Osteoblast (primary cell): Measurements from ENCODE around the gene L1CAM. TPM values are rescaled to one million over a fixed set of nuclear protein-coding genes. Genes with fewer than 3 reads are reported as not detected.

Experiments
- DNase-seq: peaks from one replicate; pipeline ENCODE4 v3.0.0; 2011; ENCODE audit warnings: low spot score, mixed read lengths; ENCODE audit not compliant: insufficient read length; ENCODE audit errors: missing footprints
- H2AFZ ChIP-seq: 2 replicates; pipeline ENCODE4 v1.6.0; 2011; ENCODE audit warnings: mild to moderate bottlenecking, low read length
- H3K27ac ChIP-seq: 2 replicates; pipeline ENCODE4 v1.5.1; 2011; ENCODE audit warnings: mild to moderate bottlenecking, low read depth, low read length, moderate library complexity
- H3K27me3 ChIP-seq: 2 replicates; pipeline ENCODE4 v1.6.0; 2012; ENCODE audit warnings: mild to moderate bottlenecking, control low read depth, inconsistent platforms, low read length, moderate library complexity; ENCODE audit not compliant: insufficient read depth
- H3K36me3 ChIP-seq: 2 replicates; pipeline ENCODE4 v1.5.1; 2011; ENCODE audit warnings: mild to moderate bottlenecking, low read length, control low read depth, moderate library complexity; ENCODE audit not compliant: insufficient read depth
- H3K4me1 ChIP-seq: 2 replicates; pipeline ENCODE4 v1.5.1; 2011; ENCODE audit warnings: mild to moderate bottlenecking, low read length, control low read depth, moderate library complexity; ENCODE audit not compliant: insufficient read depth
- H3K4me2 ChIP-seq: 2 replicates; pipeline ENCODE4 v1.6.0; 2011; ENCODE audit warnings: mild to moderate bottlenecking, low read length; ENCODE audit not compliant: insufficient read depth
- H3K4me3 ChIP-seq: fragments of 200-600 bp; sonication (generic); 3 replicates; pipeline ENCODE4 v1.5.1; 2012; ENCODE audit warnings: mild to moderate bottlenecking, low read length, inconsistent platforms; ENCODE audit not compliant: insufficient read depth
- H3K79me2 ChIP-seq: 2 replicates; pipeline ENCODE4 v1.6.0; 2012; ENCODE audit warnings: mild to moderate bottlenecking, low read length, control low read depth, inconsistent platforms; ENCODE audit not compliant: insufficient read depth
- H3K9me3 ChIP-seq: 2 replicates; pipeline ENCODE4 v1.5.1; 2011; ENCODE audit warnings: low read depth, low read length, control low read depth
- H4K20me1 ChIP-seq: 2 replicates; pipeline ENCODE4 v1.6.0; 2012; ENCODE audit warnings: mild to moderate bottlenecking, low read length, control low read depth; ENCODE audit not compliant: insufficient read depth
- total RNA-seq: library from RNA; depleted of rRNA; stranded (reverse); fragments of >200 nt; gene quantifications from 2 replicates; pipeline ENCODE4 v1.2.3, GENCODE V29; 2012
- TF ChIP-seq, protein P1 (sequence below): IDR thresholded peaks from 2 replicates; pipeline ENCODE4 v1.5.1; 2011; ENCODE audit warnings: mild to moderate bottlenecking, low read depth, low read length, moderate library complexity; ENCODE audit errors: extremely low read depth

The L1CAM gene
- total RNA-seq, 1 donor, result under 0.01 TPM

DNA sequence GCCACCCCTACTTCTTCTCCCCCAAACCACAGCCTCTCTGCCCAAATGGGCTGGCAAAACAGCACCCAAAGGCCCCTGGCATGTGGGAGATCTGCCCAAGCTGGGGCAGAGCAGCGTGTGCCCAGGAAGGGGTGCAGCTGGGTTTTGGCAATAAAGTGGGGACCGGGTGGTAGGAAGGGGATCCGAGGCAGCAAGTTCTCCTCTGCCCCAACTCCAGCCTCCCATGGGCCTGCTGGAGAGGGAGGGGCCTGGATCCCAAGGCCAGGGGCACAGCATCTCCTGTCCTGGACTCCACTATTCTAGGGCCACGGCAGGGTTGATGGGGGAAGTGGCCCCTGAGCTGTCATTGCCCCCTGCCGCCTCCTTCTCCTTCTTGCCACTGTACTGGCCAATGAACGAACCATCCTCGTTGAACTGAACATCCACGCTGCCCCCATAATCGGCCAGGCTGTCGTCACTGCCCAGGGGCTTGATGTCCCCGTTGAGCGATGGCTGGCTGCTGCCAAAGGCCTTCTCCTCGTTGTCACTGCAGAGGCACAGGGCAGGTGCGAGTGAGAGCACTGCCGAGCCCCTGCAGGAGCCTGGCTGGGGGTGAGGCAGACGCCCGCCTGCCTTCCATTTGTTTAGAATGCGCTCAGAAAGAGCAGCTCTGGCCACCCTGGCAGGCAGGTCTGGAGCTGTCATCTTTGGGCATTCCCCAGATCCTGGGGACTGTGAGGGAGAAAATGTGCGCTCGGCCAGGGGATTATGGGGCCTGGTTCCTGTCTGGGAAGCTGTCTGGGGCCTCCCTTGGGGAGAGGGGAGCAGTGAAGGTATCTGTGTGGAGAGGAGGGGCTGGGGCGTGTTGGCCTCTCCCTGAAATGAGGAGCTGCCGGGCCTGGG is 23.4 kb downstream of the L1CAM start:
- no peak overlapping the region for H2AFZ ChIP-seq
- H3K79me2 ChIP-seq, result no peaks in the 10 kb centered on the region
- H3K36me3 ChIP-seq, result no peaks in the 10 kb centered on the region
- H3K4me3 ChIP-seq, result no peak overlapping the region
- no peaks in the 10 kb centered on the region for H3K9me3 ChIP-seq
- H3K4me2 ChIP-seq, result no peak overlapping the region
- peaks cover 12% of the 10 kb centered on the region for H3K27me3 ChIP-seq
- peak; percentile 65 for DNase-seq
- TF ChIP-seq, protein P1, sequence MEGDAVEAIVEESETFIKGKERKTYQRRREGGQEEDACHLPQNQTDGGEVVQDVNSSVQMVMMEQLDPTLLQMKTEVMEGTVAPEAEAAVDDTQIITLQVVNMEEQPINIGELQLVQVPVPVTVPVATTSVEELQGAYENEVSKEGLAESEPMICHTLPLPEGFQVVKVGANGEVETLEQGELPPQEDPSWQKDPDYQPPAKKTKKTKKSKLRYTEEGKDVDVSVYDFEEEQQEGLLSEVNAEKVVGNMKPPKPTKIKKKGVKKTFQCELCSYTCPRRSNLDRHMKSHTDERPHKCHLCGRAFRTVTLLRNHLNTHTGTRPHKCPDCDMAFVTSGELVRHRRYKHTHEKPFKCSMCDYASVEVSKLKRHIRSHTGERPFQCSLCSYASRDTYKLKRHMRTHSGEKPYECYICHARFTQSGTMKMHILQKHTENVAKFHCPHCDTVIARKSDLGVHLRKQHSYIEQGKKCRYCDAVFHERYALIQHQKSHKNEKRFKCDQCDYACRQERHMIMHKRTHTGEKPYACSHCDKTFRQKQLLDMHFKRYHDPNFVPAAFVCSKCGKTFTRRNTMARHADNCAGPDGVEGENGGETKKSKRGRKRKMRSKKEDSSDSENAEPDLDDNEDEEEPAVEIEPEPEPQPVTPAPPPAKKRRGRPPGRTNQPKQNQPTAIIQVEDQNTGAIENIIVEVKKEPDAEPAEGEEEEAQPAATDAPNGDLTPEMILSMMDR, result no peak
- H3K4me1 ChIP-seq, result no peaks in the 10 kb centered on the region
- no peak overlapping the region for H3K27ac ChIP-seq
- H4K20me1 ChIP-seq, result no peaks in the 10 kb centered on the region

DNA sequence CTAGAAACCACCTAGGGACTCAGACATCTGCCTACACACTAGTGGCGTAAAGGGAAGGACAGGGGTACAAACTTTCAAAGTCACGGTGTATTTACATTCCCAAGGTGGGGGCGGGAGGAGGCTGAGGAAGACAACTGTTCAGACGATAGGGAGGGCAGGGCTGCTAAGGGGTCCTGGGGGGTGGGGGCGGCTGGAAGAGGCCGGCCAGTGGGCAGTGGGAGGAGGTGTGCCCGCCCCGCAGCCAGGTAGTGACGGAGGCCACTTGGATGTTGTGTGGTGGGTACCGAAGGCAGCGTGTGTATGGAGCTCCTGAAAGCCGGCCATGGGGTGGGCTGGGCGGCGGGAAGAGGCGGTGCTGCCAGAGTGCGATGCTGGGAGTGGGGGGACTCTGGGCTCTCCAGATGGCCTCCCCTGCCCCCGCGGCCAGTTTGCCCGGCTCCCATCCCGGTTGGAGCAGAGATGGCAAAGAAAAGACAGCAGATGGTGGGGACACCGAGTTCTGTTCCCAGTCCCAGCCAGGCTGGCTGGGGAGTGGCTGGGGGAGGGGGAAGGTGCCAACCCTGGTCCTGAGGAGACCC is 24.2 kb downstream of the L1CAM start:
- peak; percentile 57 for DNase-seq
- no peaks in the 10 kb centered on the region for H3K79me2 ChIP-seq

GRCh38 chrX:153861151-153861550 is 24.8 kb downstream of the L1CAM start:
- H3K4me2 ChIP-seq, result no peak overlapping the region
- H4K20me1 ChIP-seq, result no peaks in the 10 kb centered on the region
- H3K4me3 ChIP-seq, result no peak overlapping the region
- H3K36me3 ChIP-seq, result no peaks in the 10 kb centered on the region
- no peak overlapping the region for H3K27ac ChIP-seq
- no peaks in the 10 kb centered on the region for H3K79me2 ChIP-seq
- H3K9me3 ChIP-seq, result no peaks in the 10 kb centered on the region
- H3K4me1 ChIP-seq, result no peaks in the 10 kb centered on the region
- DNase-seq, result peak; percentile 52
- no peak overlapping the region for H2AFZ ChIP-seq
- TF ChIP-seq, protein P1, result no peak
- H3K27me3 ChIP-seq, result peaks cover 18% of the 10 kb centered on the region

More for the DNA sequence above, 24.2 kb downstream of the L1CAM start:
- H3K27ac ChIP-seq, result no peak overlapping the region
- H3K9me3 ChIP-seq, result no peaks in the 10 kb centered on the region
- H3K4me3 ChIP-seq, result no peak overlapping the region
- H3K4me2 ChIP-seq, result no peak overlapping the region
- TF ChIP-seq, protein P1, result no peak
- H3K36me3 ChIP-seq, result no peaks in the 10 kb centered on the region
- peaks cover 12% of the 10 kb centered on the region for H3K27me3 ChIP-seq
- H2AFZ ChIP-seq, result no peak overlapping the region
- H4K20me1 ChIP-seq, result no peaks in the 10 kb centered on the region
- no peaks in the 10 kb centered on the region for H3K4me1 ChIP-seq

- H3K36me3 ChIP-seq, result no peaks in the 10 kb centered on the region
- H2AFZ ChIP-seq, result no peak overlapping the region
- H3K79me2 ChIP-seq, result no peaks in the 10 kb centered on the region
- no peaks in the 10 kb centered on the region for H3K9me3 ChIP-seq
- no peaks in the 10 kb centered on the region for H4K20me1 ChIP-seq
- no peak overlapping the region for H3K4me2 ChIP-seq
- no peak overlapping the region for H3K27ac ChIP-seq
- no peak overlapping the region for H3K4me3 ChIP-seq
- H3K4me1 ChIP-seq, result no peaks in the 10 kb centered on the region
- H3K27me3 ChIP-seq, result peaks cover 31% of the 10 kb centered on the region
- DNase-seq, result peak; percentile 18
- TF ChIP-seq, protein P1, result no peak
These were observed 28.5 kb downstream of the L1CAM start for GRCh38 chrX:153857348-153857903.
